Epithelial cell of esophagus (primary cell): ENCODE data around the gene TBC1D14.

Source experiments
- DNase-seq: peaks from one replicate; pipeline ENCODE4 v3.0.0; 2010; ENCODE audit warnings: low read depth
- H3K4me3 ChIP-seq: 2 replicates; pipeline ENCODE4 v1.5.1; 2011; ENCODE audit warnings: mild to moderate bottlenecking, low read length, control low read depth
- TF ChIP-seq, protein P1 (sequence below): IDR thresholded peaks from 2 replicates; pipeline ENCODE4 v1.5.1; 2011; ENCODE audit warnings: low read depth, mild to moderate bottlenecking, low read length, control low read depth, inconsistent platforms; ENCODE audit not compliant: insufficient read depth; ENCODE audit errors: missing control alignments

TBC1D14 gene

DNA sequence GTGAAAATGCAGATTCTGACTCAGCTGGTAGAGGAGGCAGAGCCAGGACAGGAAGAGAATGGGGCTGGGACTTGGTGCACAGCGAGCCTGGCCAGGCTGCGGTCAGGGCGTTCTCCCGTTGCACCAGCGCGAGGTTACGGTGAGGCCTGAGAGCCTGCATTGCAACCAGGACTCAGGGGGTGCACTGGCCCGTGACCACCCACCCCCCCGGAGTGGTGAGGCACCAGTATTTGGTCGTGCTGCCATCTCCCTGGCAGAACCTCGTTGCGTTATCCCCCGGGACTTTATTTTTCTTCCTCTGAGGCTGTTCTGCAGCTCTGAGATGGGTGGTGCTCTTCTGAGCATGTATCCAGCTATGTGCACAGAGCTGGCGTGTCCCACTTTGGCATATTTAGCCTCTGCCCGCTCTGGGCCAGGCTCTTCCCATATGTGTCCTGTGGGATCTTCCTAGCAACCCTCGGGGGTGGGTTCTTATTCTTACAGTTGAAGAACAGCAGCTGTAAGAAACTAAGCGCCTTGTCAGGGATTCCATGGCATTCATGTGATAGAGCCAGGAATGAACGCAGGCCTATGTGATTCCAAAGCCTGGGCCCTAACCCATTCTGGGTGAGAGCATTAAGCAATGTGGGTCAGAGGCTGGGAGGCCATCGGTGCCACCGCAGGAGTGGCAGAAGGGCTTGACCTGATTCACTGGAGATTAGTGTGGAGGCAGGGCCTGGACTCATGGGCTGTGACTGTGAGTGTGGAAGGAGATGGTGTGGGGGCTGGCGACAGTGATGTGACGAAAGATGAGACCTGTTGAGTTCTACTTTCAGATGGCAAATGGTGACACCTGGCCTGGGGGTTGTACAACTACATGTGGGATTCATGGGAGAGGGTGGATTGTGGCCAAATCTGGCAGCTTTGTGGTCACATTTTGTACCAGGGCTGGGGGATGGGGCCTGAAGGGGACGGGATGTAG is 136.6 kb downstream of the TBC1D14 start:
- TF ChIP-seq, protein P1, sequence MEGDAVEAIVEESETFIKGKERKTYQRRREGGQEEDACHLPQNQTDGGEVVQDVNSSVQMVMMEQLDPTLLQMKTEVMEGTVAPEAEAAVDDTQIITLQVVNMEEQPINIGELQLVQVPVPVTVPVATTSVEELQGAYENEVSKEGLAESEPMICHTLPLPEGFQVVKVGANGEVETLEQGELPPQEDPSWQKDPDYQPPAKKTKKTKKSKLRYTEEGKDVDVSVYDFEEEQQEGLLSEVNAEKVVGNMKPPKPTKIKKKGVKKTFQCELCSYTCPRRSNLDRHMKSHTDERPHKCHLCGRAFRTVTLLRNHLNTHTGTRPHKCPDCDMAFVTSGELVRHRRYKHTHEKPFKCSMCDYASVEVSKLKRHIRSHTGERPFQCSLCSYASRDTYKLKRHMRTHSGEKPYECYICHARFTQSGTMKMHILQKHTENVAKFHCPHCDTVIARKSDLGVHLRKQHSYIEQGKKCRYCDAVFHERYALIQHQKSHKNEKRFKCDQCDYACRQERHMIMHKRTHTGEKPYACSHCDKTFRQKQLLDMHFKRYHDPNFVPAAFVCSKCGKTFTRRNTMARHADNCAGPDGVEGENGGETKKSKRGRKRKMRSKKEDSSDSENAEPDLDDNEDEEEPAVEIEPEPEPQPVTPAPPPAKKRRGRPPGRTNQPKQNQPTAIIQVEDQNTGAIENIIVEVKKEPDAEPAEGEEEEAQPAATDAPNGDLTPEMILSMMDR: no peak
- H3K4me3 ChIP-seq: no peak overlapping the region
- peak; percentile 32 for DNase-seq

DNA sequence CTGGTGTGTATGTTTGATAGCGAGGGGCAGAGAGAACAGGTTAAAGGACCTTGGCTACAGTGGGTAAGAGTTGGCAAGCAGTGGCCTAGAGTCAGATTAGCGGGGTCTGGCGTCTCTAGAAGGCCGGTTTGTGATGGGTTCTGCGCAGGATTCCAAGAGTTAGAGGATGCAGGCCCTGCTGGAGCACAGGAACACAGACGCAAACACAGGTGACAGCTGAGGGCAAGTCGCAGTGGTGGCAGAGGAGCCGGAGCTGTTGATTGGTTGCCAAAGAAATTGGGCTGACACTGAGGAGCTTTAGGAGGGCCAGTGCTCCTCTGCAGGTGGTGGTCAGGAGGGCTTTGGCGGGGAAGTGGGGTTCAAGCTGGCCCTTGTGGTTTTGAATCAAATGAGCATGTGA is 137.3 kb downstream of the TBC1D14 start:
- DNase-seq: no peak
- TF ChIP-seq, protein P1: no peak
- H3K4me3 ChIP-seq: no peak overlapping the region

DNA sequence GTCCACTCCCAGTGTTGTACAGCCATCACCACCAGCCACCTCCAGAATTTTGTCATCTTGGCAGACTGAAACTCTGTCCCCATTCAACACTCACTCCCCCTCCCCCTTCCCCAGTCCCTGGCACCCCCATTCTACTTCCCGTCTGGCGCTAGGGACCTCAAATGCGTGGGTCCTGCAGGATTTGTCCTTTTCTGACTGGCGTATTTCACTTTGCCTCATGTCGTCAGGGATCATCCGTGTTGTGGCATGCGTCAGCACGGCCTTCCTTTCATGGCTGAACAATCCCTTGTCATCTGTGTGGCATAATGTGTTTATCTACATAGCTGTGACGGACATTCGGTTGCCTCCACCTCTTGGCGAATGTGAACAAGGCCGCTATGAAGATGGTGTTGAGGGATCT is 139.0 kb downstream of the TBC1D14 start:
- no peak for DNase-seq
- TF ChIP-seq, protein P1: no peak
- H3K4me3 ChIP-seq: no peak overlapping the region

DNA sequence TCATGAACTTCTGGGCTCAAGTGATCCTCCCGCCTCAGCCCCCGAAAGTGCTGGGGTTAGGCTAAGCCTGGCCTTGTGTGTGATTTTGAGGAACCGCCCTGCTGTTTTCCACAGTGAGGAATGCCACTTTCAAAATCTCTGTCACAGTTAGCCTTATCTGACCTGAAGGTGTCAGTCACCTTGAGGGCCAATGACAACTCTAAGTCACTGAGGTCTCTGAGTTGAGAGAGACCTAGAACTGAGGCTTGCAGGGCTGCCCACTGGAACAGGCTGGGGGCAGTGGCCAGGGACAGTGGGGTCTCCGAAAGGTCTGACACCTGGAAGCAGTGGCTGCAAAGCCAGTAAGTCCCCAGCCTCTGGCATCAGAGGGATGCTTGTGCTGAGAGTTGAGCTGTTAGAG is 139.7 kb downstream of the TBC1D14 start:
- H3K4me3 ChIP-seq: no peak overlapping the region
- DNase-seq: no peak
- TF ChIP-seq, protein P1: no peak

DNA sequence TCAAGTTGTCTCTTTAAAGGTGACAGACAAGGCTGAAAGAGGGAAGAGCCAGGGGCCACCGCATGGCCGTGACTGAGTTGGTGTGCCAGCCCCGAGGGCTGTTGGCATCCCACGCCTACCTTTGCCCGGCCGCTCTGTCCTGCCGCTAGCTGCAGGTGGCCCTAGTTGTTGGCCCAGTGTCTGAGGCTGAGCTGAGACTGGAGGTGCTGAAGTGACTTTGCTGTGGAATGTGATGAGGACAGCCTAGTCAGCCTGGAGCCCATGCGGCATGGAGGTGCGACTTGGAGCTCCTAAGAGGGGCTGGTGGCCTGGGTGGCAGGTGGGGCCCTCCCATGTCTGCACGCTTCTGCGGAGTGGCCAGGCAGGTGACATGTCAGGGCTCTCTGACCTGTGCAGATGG is 140.1 kb downstream of the TBC1D14 start:
- DNase-seq: no peak
- H3K4me3 ChIP-seq: no peak overlapping the region
- TF ChIP-seq, protein P1: no peak

DNA sequence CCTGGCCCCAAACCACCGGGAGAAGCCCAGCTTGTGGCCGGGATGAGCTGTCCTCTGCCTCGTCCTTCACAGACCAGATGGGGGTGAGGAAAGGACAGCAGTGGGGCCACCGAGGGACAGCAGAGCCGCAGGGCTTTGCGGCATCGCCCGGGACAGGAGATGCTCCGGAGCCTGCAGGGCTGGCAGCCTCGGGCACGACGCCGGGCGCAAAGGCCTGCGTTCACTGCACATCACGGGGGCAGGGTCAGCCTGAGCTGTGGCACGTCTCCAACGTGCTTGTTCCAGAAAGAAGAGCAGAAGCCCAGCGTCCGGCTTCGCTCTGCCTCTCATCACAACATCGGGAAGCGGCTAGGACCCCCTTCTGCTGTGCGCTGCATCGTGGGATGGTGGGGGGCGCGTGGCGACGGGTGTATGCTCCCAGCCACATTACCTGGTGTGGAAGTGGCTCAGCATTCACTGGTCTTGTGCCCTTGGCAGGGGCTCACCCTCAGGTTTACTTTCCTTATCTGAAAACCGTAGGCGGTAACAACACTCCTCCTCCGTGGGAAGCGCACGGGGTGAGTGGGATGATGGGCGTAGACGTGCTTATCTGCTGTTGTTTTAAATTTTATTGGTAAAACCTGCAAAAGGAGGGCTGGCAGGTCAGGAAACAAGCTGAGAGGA is 141.0 kb downstream of the TBC1D14 start:
- DNase-seq: no peak
- TF ChIP-seq, protein P1: no peak
- no peak overlapping the region for H3K4me3 ChIP-seq
